ENCODE results near the gene CCN5.

Gene CCN5

GRCh38 chr20:44773070-44773829 lies 58.1 kb downstream of the CCN5 start:
- no peak for DNase-seq (ENCODE audit: low read depth)
- H3K4me3 ChIP-seq (ENCODE audit: low read depth, low read length): no peak overlapping the region

DNA sequence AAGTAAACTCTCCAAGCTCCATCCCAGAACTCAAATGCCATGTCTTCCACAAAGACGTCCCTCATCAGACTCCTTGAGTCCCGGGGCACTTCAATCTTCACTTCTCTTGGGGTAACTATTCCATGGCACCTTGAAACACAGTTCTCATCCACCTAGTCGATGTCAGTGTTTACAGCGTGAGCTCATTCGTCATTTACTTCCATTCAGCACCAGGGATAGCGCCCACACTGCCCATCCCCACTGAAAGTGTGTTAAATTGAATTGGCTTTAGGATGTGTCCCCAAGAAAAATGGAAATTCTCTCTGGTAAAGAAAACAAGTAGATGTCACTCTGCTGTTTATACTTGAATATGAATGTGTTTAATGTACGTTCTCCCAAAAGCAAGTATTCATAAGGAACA lies 61.8 kb downstream of the CCN5 start:
- no peak overlapping the region for H3K4me3 ChIP-seq (ENCODE audit: low read depth, low read length)
- DNase-seq (ENCODE audit: low read depth): no peak

All from skeletal muscle cell (primary cell).